AG09319 (cell line): Measurements from ENCODE around the gene UBR7.

Source experiments
- DNase-seq: peaks from one replicate; pipeline ENCODE4 v3.0.0-alpha.2; 2010; ENCODE audit warnings: low read depth; ENCODE audit errors: extremely low read depth
- TF ChIP-seq, protein P1 (sequence below): IDR thresholded peaks from 2 replicates; pipeline ENCODE4 v1.5.1; 2011; ENCODE audit warnings: low read depth, mild to moderate bottlenecking, inconsistent platforms, low read length, moderate library complexity

The UBR7 gene

GRCh38 chr14:93246534-93246933, 39.5 kb downstream of the UBR7 start:
- DNase-seq, result no peak
- TF ChIP-seq, protein P1, sequence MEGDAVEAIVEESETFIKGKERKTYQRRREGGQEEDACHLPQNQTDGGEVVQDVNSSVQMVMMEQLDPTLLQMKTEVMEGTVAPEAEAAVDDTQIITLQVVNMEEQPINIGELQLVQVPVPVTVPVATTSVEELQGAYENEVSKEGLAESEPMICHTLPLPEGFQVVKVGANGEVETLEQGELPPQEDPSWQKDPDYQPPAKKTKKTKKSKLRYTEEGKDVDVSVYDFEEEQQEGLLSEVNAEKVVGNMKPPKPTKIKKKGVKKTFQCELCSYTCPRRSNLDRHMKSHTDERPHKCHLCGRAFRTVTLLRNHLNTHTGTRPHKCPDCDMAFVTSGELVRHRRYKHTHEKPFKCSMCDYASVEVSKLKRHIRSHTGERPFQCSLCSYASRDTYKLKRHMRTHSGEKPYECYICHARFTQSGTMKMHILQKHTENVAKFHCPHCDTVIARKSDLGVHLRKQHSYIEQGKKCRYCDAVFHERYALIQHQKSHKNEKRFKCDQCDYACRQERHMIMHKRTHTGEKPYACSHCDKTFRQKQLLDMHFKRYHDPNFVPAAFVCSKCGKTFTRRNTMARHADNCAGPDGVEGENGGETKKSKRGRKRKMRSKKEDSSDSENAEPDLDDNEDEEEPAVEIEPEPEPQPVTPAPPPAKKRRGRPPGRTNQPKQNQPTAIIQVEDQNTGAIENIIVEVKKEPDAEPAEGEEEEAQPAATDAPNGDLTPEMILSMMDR, result no peak

- DNase-seq, result no peak
Measured at GRCh38 chr14:93249128-93249831, 42.2 kb downstream of the UBR7 start.

GRCh38 chr14:93262446-93262845, 55.4 kb downstream of the UBR7 start:
- TF ChIP-seq, protein P1, result no peak
- DNase-seq, result no peak

More at GRCh38 chr14:93249128-93249831, 42.2 kb downstream of the UBR7 start:
- TF ChIP-seq, protein P1, result no peak

GRCh38 chr14:93263416-93263815, 56.4 kb downstream of the UBR7 start:
- TF ChIP-seq, protein P1, result no peak
- DNase-seq, result no peak

DNA sequence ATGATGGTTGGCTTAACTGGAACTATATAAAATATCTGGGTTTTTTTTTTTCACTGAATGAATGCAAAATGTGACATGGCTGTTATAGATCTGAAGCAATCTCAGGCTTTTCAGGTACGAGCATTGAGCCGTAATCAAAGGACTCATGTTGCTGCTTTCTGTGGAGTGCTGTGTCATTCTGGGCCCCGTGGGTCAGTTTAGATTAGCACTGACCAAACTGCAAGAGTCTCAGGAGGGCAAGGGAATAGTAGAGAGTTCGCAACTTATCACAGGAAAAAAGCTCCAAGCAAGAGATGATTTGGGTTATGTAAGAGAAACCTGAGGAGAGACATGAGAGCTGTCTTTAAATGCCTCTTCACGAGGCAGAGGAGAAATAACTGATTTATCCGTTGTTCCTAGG, 59.1 kb downstream of the UBR7 start:
- TF ChIP-seq, protein P1, result no peak
- no peak for DNase-seq

GRCh38 chr14:93267149-93267711, 60.2 kb downstream of the UBR7 start:
- DNase-seq, result no peak
- TF ChIP-seq, protein P1, result no peak

- DNase-seq, result no peak
- TF ChIP-seq, protein P1, result no peak
Measured at GRCh38 chr14:93268406-93268805, 61.4 kb downstream of the UBR7 start.
